Activated B cell treated with CpG ODN at 0.5 μM for 24 hours (primary cell): ENCODE results near the gene NRXN3. TPM values are rescaled to one million over a fixed set of nuclear protein-coding genes. Genes with fewer than 3 reads are reported as not detected.

Experiments
- ATAC-seq: fragments of 200-7000 bp; cut with Tn5 transposase; one replicate; pipeline ENCODE4 v1.10.0; 2021; ENCODE audit warnings: low read depth, mild to moderate bottlenecking, moderate library complexity
- CTCF ChIA-PET: fragments of 350-600 bp; sonication (Branson Sonifier 250); formaldehyde crosslinking; loops from one replicate; lab custom pipeline; 2021; ENCODE audit warnings: antibody characterized with exemption; lab: Charles Lee
- POLR2A ChIA-PET: fragments of 350-600 bp; sonication (Branson Sonifier 250); formaldehyde crosslinking; loops from one replicate; lab custom pipeline; 2021; ENCODE audit warnings: antibody characterized with exemption; lab: Charles Lee
- DNase-seq: peaks from one replicate; pipeline ENCODE4 v3.0.0; 2022
- H3K27ac Mint-ChIP-seq: one replicate; pipeline ENCODE4 v1.8.0; 2020; ENCODE audit warnings: mixed read lengths
- H3K27me3 Mint-ChIP-seq: one replicate; pipeline ENCODE4 v1.8.0; 2021; ENCODE audit warnings: mixed read lengths
- H3K36me3 Mint-ChIP-seq: one replicate; pipeline ENCODE4 v1.8.0; 2021; ENCODE audit warnings: low read depth, mixed read lengths
- H3K4me1 Mint-ChIP-seq: one replicate; pipeline ENCODE4 v1.8.0; 2021; ENCODE audit warnings: mixed read lengths
- H3K4me3 Mint-ChIP-seq: one replicate; pipeline ENCODE4 v1.8.0; 2020; ENCODE audit warnings: mild to moderate bottlenecking, mixed read lengths
- H3K9me3 Mint-ChIP-seq: one replicate; pipeline ENCODE4 v1.8.0; 2020; ENCODE audit warnings: mixed read lengths
- intact Hi-C: fragments of 100-400 bp; cut with micrococcal nuclease; formaldehyde crosslinking; loops from one replicate; pipeline ENCODE4 v1.15.1; 2024
- total RNA-seq: library from RNA; stranded (reverse); gene quantifications from 2 replicates; pipeline ENCODE4 v1.2.3, GENCODE V29; 2022
- TF ChIP-seq, protein P1 (sequence below): fragments of 200-600 bp; IDR thresholded peaks from one replicate; pipeline ENCODE4 v1.8.0; 2022; ENCODE audit warnings: antibody characterized with exemption, mild to moderate bottlenecking

NRXN3 gene
- total RNA-seq, 1 donor from 2014 or later: not detected

GRCh38 chr14:78989221-78989620, 819.0 kb downstream of the NRXN3 start:
- Mint-ChIP-seq H3K36me3 (no peaks in the 10 kb centered on the region), H3K4me3 (no peak overlapping the region), H3K4me1 (no peaks in the 10 kb centered on the region), H3K27me3 (no peaks in the 10 kb centered on the region), H3K27ac (no peak overlapping the region), H3K9me3 (no peaks in the 10 kb centered on the region)
- ChIA-PET POLR2A (no interaction called here), CTCF (no interaction called here)
- no peak for ATAC-seq
- TF ChIP-seq, protein P1, sequence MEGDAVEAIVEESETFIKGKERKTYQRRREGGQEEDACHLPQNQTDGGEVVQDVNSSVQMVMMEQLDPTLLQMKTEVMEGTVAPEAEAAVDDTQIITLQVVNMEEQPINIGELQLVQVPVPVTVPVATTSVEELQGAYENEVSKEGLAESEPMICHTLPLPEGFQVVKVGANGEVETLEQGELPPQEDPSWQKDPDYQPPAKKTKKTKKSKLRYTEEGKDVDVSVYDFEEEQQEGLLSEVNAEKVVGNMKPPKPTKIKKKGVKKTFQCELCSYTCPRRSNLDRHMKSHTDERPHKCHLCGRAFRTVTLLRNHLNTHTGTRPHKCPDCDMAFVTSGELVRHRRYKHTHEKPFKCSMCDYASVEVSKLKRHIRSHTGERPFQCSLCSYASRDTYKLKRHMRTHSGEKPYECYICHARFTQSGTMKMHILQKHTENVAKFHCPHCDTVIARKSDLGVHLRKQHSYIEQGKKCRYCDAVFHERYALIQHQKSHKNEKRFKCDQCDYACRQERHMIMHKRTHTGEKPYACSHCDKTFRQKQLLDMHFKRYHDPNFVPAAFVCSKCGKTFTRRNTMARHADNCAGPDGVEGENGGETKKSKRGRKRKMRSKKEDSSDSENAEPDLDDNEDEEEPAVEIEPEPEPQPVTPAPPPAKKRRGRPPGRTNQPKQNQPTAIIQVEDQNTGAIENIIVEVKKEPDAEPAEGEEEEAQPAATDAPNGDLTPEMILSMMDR: no peak
- DNase-seq: no peak
- intact Hi-C loops: no loop called here

- Mint-ChIP-seq H3K4me3 (no peak overlapping the region), H3K27me3 (no peaks in the 10 kb centered on the region), H3K4me1 (no peaks in the 10 kb centered on the region), H3K36me3 (no peaks in the 10 kb centered on the region), H3K27ac (no peak overlapping the region), H3K9me3 (no peaks in the 10 kb centered on the region)
- ChIA-PET CTCF (no interaction called here), POLR2A (no interaction called here)
- ATAC-seq: no peak
- no peak for DNase-seq
- intact Hi-C loops: no loop called here
- TF ChIP-seq, protein P1: no peak
Measured at GRCh38 chr14:78992867-78993266, 822.7 kb downstream of the NRXN3 start.

- TF ChIP-seq, protein P1: no peak
- Mint-ChIP-seq H3K36me3 (no peaks in the 10 kb centered on the region), H3K4me3 (no peak overlapping the region), H3K27ac (no peak overlapping the region), H3K9me3 (no peaks in the 10 kb centered on the region), H3K4me1 (no peaks in the 10 kb centered on the region), H3K27me3 (no peaks in the 10 kb centered on the region)
- DNase-seq: no peak
- ATAC-seq: no peak
- POLR2A ChIA-PET: no interaction called here
- CTCF ChIA-PET: no interaction called here
- intact Hi-C loops: no loop called here
Measured at GRCh38 chr14:78997811-78998210, 827.6 kb downstream of the NRXN3 start.

DNA sequence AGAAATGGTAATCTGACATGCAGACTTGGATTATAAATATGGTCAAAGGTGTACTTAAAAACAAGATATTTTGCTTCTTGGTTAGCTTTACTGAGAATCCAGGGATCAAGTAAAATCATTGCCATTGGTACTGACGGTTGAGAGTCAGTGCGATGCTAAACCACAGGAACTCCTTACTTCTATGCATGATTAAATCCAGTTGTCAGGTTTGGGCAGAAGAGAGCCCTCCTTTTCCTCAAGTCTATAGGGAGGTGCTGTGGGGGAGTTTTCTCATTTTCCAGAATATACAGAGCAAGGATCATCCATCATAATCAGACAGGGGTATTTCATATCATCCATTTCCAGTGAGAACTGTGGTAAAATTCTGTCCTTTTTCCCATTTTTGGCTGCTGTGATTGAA, 839.1 kb downstream of the NRXN3 start:
- intact Hi-C loops: no loop called here
- Mint-ChIP-seq H3K36me3 (no peaks in the 10 kb centered on the region), H3K4me1 (no peaks in the 10 kb centered on the region), H3K27ac (no peak overlapping the region), H3K4me3 (no peak overlapping the region), H3K27me3 (peaks cover 7% of the 10 kb centered on the region), H3K9me3 (no peaks in the 10 kb centered on the region)
- CTCF ChIA-PET: no interaction called here
- no peak for DNase-seq
- TF ChIP-seq, protein P1: no peak
- POLR2A ChIA-PET: no interaction called here
- ATAC-seq: no peak

DNA sequence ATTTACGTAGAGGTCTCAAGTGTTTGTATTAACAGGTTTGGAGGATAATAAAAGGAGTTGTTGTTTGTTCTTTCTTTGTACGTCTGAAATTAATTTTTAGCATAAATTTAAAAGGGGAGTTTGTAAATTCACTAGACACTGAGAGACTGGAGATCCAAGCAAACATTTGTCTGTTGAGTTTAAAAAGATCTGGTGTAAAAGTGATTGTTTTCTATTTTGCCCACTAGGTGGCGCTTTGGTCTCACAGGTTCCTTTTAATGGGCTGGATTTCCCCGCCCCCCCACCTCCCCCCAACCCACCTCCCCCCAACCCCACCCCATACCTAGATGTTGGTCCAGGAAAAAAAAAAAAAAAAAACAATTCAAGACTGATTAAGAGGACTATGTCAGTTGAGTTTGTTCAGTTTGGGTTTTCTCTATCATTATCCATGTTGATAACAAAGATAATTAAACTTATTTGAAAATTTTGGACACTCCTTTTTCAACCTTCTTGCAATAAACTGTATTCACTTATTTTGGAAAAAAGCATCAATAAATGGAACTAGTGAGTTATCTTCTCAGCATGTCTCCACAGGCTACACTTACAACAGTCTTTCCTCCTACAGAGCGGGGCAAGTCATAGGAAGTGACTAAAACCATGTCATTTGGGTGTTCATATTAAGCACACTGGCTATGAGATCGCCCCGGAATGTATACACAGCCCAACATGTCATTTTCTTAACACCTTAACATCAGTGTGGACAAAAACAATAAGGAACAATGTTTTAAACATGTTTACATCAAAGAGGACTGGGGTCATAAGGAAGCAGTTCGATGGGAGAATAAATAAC, 841.1 kb downstream of the NRXN3 start:
- Mint-ChIP-seq H3K9me3 (no peaks in the 10 kb centered on the region), H3K4me1 (no peaks in the 10 kb centered on the region), H3K36me3 (no peaks in the 10 kb centered on the region), H3K27me3 (peaks cover 7% of the 10 kb centered on the region), H3K4me3 (no peak overlapping the region), H3K27ac (no peak overlapping the region)
- TF ChIP-seq, protein P1: no peak
- DNase-seq: no peak
- CTCF ChIA-PET: no interaction called here
- POLR2A ChIA-PET: no interaction called here
- no peak for ATAC-seq
- intact Hi-C loops: no loop called here
